ENCODE data around the gene TNXB.

DNA sequence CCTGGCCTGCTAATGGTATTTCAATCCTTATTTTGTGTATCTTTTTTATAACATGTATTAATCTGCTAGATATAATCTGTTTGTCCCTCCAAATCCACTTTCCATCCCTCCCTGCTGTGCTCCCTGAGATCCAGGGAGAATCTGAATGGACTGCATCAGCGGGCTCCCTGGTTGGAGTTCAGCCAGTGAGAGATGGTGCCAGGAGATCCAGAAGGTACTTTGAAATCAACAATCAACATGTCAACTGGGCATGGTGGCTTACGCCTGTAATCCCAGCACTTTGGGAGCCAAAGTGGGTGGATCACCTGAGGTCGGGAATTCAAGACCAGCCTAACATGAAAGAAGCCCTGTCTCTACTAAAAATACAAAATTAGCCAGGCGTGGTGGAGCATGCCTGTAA is 14.5 kb upstream of the TNXB start:
- TF ChIP-seq POLR2A (IDR thresholded peaks at IDR 0.05; ENCODE audit: low read length) (no peak), GATA1 (IDR thresholded peaks at IDR 0.05; ENCODE audit: low read depth, low read length) (no peak)

Measured in erythroblast (primary cell).